GM18861 (cell line): ENCODE measurements around the gene RBM46.

ENCODE experiments used
- ATAC-seq: cut with Tn5 transposase; IDR thresholded peaks from one replicate; pipeline ENCODE4 v1.9.1; 2021; ENCODE audit not compliant: unreplicated experiment

RBM46 gene

DNA sequence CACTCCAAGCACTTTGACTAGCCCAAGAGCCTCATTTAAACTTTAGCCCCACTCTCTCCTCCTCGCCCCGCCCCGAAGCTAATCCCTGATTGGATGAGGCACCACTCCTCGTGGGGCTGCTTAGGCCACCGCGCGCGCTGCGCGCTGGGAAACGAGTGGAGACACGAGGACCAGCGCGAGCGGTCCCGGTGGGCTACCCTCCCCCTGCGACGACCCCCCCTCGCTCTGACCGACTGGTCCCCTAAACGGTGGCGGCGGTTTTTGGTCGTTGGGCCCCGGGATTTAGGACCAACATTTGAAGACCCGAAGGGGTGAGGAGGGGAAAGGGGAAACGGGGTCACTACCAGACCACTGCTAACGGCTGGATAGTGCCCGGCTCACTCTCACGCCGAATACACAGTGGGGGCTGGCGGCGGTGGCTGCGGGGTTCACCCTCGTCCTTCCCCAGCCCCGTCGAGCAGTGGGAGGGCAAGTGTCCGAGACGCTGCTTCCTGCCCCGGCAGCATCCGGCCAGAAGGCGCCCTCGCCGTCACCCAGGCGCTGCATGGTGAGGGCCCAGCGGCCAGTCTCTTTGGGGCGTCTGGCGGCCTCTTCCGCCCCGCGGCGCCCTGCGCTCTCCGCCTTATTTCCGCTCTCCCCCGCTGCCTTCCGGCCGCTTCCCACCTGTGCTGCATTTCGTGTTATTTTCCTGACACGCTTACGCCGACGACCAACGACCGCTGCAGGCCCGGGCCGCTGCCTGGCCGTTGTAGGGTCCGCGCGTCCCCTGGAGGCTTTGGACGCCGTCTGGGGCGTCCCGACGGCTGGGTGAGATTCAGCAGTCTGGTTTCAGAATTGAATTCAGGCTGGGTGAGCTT lies at the start of gene RBM46:
RBM46 (plus strand) TSS at position 147 of the 857 bp plus-strand sequence. CDS start 15,481 bp downstream, outside the sequence.
- no peak for ATAC-seq

GRCh38 chr4:154731756-154732155 lies 49.3 kb upstream of the RBM46 start:
- ATAC-seq, result no peak

- no peak for ATAC-seq
These were observed 48.4 kb upstream of the RBM46 start for GRCh38 chr4:154732669-154733068.

DNA sequence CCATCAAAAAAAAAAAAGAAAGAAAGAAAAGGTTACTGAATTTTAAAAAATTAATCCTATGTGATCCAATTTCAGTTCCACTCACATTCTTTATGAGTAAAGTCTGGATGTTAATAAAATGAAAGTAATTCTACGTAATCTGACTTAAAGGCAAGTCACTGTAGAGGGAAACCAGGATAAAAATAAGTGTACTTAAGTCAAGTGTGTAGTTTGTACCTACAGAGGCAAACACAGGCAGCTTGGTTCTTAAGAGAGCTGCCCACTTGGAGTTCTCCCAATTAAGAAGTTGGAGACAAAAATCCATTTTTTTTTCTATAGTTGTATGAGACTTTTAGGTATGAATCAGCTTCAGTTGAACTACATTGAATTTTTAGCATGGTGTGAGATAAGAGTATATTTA lies 44.3 kb upstream of the RBM46 start:
- ATAC-seq, result no peak

DNA sequence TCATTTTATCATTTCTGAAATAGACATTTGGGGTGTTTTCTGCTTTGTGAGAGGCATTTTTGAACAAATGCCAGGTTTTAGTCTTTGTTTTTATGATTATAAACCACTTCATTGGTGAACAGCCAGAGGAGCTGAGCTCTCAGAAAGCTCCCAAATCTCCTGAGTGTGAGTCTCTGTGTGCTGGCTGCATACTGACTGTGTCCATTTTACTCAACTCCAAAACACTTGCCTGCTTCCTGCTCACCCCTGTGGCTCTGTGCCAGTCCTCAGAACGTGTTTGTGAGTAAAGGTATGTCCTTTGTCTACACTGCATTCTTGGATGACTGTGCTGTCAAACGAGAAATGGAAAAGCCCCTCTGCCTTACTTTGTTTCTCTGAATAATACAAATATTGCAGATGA lies 42.6 kb upstream of the RBM46 start:
- ATAC-seq, result no peak

GRCh38 chr4:154739111-154739510 lies 42.0 kb upstream of the RBM46 start:
- ATAC-seq, result no peak

DNA sequence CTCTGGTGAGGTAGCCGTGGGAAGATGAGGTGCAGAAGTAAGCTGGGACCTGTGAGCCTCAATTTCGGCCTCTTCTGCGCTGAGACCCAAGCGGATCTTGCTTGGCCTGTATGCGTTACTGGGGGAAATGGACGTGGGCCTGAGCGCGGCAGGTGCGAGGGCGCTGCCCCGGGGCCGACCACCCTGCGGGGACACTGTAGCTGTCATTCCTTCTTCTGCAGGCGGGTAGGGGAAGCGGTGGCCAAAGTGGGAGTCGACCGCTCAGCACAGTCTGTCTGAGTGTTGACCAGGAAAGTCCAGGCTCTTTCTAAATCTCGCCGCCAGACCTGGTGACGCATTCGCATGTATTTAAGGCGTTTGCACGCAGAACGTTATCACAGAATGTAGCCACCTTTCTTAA lies 40.6 kb upstream of the RBM46 start:
- ATAC-seq, result no peak

DNA sequence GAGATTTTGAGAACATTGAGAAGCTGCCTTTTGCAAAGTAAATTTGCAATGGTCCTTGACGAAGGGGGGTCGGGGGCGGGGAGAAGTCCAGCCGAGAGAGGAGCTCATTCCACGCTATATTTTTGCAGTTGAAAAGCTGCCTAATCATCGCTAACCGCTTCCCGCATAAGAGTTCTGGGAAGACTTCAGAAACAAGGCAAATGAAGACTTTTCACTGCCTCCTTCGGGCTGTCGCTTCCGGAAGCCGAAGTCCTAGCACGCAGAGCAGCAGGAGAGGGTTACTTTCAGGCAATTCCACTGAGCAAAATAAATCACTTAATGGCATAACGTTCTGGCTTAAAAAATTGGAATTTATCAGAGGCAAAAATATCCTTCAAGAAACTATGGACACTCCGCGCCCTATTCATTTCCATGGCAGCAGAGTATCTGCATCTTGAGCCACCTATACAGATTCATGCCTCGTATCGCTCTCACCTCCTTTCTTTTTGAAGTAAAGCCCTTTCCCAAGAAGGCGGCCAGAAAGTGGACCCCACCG lies 39.9 kb upstream of the RBM46 start:
- no peak for ATAC-seq

- ATAC-seq, result no peak
These were observed 38.9 kb upstream of the RBM46 start for GRCh38 chr4:154741922-154742850.

GRCh38 chr4:154743683-154744340 lies 37.3 kb upstream of the RBM46 start, which contains the start of gene LRAT:
LRAT (plus strand) TSS chr4:154744000; CDS start chr4:154744327, 327 bp downstream.
- peak; percentile 54 for ATAC-seq

DNA sequence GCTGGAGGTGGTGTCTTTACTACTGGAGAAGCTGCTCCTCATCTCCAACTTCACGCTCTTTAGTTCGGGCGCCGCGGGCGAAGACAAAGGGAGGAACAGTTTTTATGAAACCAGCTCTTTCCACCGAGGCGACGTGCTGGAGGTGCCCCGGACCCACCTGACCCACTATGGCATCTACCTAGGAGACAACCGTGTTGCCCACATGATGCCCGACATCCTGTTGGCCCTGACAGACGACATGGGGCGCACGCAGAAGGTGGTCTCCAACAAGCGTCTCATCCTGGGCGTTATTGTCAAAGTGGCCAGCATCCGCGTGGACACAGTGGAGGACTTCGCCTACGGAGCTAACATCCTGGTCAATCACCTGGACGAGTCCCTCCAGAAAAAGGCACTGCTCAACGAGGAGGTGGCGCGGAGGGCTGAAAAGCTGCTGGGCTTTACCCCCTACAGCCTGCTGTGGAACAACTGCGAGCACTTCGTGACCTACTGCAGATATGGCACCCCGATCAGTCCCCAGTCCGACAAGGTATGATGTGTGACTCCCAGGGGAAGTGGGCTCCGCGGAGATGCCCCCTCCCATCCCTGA lies 36.6 kb upstream of the RBM46 start:
- no peak for ATAC-seq

GRCh38 chr4:154757713-154758112 lies 23.4 kb upstream of the RBM46 start:
- no peak for ATAC-seq

- ATAC-seq, result no peak
These were observed 20.2 kb upstream of the RBM46 start for GRCh38 chr4:154760895-154761294.

DNA sequence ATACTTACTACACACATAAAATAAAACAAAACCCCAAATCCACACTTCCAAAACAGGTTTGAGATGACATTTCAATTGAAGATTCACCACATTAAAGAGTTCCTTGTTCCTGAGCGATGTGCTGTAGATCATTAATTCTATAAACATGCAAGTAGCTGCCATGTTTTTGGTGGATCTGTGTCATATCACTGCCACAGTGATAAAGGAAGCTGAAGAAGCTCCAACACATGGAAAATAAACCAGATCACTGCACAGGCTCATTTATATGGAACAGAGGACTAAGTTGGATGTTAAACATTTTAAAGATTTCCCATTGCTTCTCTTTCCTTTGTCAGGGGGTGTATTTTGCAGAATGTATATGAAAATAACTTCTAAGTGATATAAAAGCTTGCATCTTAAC lies 2.8 kb upstream of the RBM46 start:
- ATAC-seq, result no peak

- ATAC-seq, result no peak
These were observed 1.6 kb upstream of the RBM46 start for GRCh38 chr4:154779362-154779947.

- no peak for ATAC-seq
These were observed 866 bp downstream of the RBM46 start for GRCh38 chr4:154781983-154782293.

GRCh38 chr4:154807042-154807630 lies 26.1 kb downstream of the RBM46 start:
- peak; percentile 92 for ATAC-seq

DNA sequence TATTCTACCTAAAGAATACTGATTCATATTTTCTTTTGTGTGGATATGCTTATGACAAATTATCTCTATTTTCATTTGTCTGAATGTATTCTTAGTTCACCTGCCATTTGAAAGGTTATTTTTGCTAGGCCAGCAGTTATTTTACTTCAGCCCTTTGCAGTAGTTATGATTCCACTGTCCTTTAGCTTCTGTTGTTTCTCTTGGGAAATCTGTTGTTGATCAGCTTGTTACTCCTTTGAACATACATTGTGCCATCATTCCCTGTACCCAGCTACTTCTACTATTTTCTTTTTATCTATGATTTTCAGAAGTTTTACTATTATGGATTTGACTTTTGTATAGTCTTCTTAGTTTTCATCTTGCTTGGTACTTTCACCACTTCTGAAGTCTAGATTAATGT lies 37.2 kb downstream of the RBM46 start:
- no peak for ATAC-seq

DNA sequence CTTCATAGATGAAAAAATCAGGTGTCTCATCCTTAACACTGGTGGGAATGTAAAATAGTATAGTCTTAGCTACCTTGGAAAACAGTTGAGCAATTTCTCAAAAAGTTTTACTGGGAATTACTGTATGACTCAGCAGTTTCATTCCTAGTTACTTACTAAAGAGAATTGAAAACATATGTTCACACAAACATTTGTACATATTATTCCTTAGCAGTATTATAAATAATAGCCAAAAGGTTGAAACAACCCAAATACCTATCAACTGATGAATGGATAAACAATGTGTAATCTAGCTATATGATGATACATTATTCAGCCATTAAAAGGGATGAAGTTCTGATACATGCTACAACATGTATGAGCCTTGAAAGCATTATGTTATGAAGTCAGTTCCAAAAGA lies 41.7 kb downstream of the RBM46 start:
- no peak for ATAC-seq

DNA sequence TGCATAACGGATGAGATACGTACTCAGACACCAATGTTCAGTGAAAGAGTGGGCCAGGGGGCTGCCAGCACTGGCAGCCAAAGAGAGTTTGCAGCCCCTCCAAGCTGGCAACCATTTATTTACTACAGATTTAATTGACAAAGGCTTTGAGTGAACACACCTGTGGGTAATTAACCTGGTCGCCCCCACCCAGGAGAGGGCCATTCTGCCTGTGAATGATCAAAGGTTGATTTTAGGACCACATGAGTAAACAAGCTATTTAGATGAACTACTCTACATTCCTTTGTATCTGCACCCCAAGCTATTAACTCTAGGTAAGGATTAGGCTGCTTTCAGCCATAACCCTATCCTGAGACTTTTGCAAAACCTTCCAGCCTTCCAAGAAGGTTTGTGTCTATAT lies 55.0 kb downstream of the RBM46 start:
- no peak for ATAC-seq
